ENCODE results near the gene PAX8. TPM values are rescaled to one million over a fixed set of nuclear protein-coding genes. Genes with fewer than 3 reads are reported as not detected.

The PAX8 gene
- total and polyA plus RNA-seq, 2 of the 13 experiments (the other 11 are each of a cell fraction or from before 2014, with no cell fraction given): 1.5 to 8.8 TPM

GRCh38 chr2:113212245-113213060 lies 66.3 kb downstream of the PAX8 start (continued):
- TF ChIP-seq ARID5B (CRISPR knock-in tag; IDR thresholded peaks at IDR 0.05): peak; percentile 34; the same call in 1 of the 2 replicates
- TF ChIP-seq ZBTB7B (CRISPR knock-in tag; IDR thresholded peaks at IDR 0.05): 0 out of 2 replicates have a peak, but pooled peaks have one; percentile 22
- no peak for TF ChIP-seq HMG20B (CRISPR knock-in tag; conservative IDR thresholded peaks at IDR 0.05)
- TF ChIP-seq RXRB (CRISPR knock-in tag; IDR thresholded peaks at IDR 0.05; ENCODE audit: borderline replicate concordance): peak; percentile 28; the same call in 1 of the 2 replicates
- no peak for TF ChIP-seq CTCF (CRISPR knock-in tag; IDR thresholded peaks at IDR 0.05)
- TF ChIP-seq GATAD2A (CRISPR knock-in tag; IDR thresholded peaks at IDR 0.05): 0 out of 2 replicates have a peak, but pooled peaks have one; percentile 28
- 0 out of 2 replicates have a peak, but pooled peaks have one; percentile 28 for TF ChIP-seq RXRA (CRISPR knock-in tag; IDR thresholded peaks at IDR 0.05)
- peak; percentile 37; the same call in 1 of the 2 replicates for TF ChIP-seq PAXIP1 (CRISPR knock-in tag; conservative IDR thresholded peaks at IDR 0.05)
- no peak for TF ChIP-seq ZNF792 (CRISPR knock-in tag; IDR thresholded peaks at IDR 0.05)
- TF ChIP-seq GABPA (IDR thresholded peaks at IDR 0.05; ENCODE audit: low read depth, low read length): no peak
- TF ChIP-seq GABPA (CRISPR knock-in tag; IDR thresholded peaks at IDR 0.05; ENCODE audit: low read depth): no peak
- TF ChIP-seq ERF (CRISPR knock-in tag; IDR thresholded peaks at IDR 0.05): peak; percentile 43; the same call in 1 of the 2 replicates
- TF ChIP-seq ZNF841 (CRISPR knock-in tag; IDR thresholded peaks at IDR 0.05; ENCODE audit: borderline replicate concordance): no peak
- TF ChIP-seq ZNF746 (CRISPR knock-in tag; IDR thresholded peaks at IDR 0.05): no peak
- TF ChIP-seq SOX5 (CRISPR knock-in tag; IDR thresholded peaks at IDR 0.05; ENCODE audit: borderline replicate concordance): peak; percentile 25; the same call in 1 of the 2 replicates
- TF ChIP-seq KLF6 (CRISPR knock-in tag; IDR thresholded peaks at IDR 0.05): 0 out of 2 replicates have a peak, but pooled peaks have one; percentile 28
- TF ChIP-seq ZBTB33 (CRISPR knock-in tag; IDR thresholded peaks at IDR 0.05): peak; percentile 74
